Measurements from ENCODE around the gene RAB17.

RAB17 gene

GRCh38 chr2:237590272-237591140 lies at the start of gene RAB17:
RAB17 (minus strand) TSS chr2:237590734; CDS start chr2:237586154, 4,580 bp downstream.
- in situ Hi-C loops (cut with MboI; ENCODE audit: low sequenced_read_pairs, unreplicated experiment) = no loop called here
- DNase-seq (ENCODE audit: low spot score) = no peak
- no peak for TF ChIP-seq CTCF (IDR thresholded peaks at IDR 0.05; ENCODE audit: borderline replicate concordance, control extremely low read depth, extremely low read depth, insufficient read depth, missing control alignments)

- no peak for DNase-seq (ENCODE audit: low spot score)
- in situ Hi-C loops (cut with MboI; ENCODE audit: low sequenced_read_pairs, unreplicated experiment) = no loop called here
- TF ChIP-seq CTCF (IDR thresholded peaks at IDR 0.05; ENCODE audit: borderline replicate concordance, control extremely low read depth, extremely low read depth, insufficient read depth, missing control alignments) = no peak
Measured at GRCh38 chr2:237639836-237640220, 49.3 kb upstream of the RAB17 start.

- no peak for DNase-seq (ENCODE audit: low spot score)
- in situ Hi-C loops (cut with MboI; ENCODE audit: low sequenced_read_pairs, unreplicated experiment) = no loop called here
- TF ChIP-seq CTCF (IDR thresholded peaks at IDR 0.05; ENCODE audit: borderline replicate concordance, control extremely low read depth, extremely low read depth, insufficient read depth, missing control alignments) = no peak
Measured at GRCh38 chr2:237639052-237639835, 48.7 kb upstream of the RAB17 start.

- no peak for DNase-seq (ENCODE audit: low spot score)
- TF ChIP-seq CTCF (IDR thresholded peaks at IDR 0.05; ENCODE audit: borderline replicate concordance, control extremely low read depth, extremely low read depth, insufficient read depth, missing control alignments) = no peak
- in situ Hi-C loops (cut with MboI; ENCODE audit: low sequenced_read_pairs, unreplicated experiment) = no loop called here
Measured at GRCh38 chr2:237638176-237638575, 47.6 kb upstream of the RAB17 start.

- in situ Hi-C loops (cut with MboI; ENCODE audit: low sequenced_read_pairs, unreplicated experiment) = no loop called here
- DNase-seq (ENCODE audit: low spot score) = no peak
- TF ChIP-seq CTCF (IDR thresholded peaks at IDR 0.05; ENCODE audit: borderline replicate concordance, control extremely low read depth, extremely low read depth, insufficient read depth, missing control alignments) = no peak
Measured at GRCh38 chr2:237637429-237638135, 47.0 kb upstream of the RAB17 start.

GRCh38 chr2:237636578-237636977 lies 46.0 kb upstream of the RAB17 start:
- in situ Hi-C loops (cut with MboI; ENCODE audit: low sequenced_read_pairs, unreplicated experiment) = no loop called here
- no peak for DNase-seq (ENCODE audit: low spot score)
- TF ChIP-seq CTCF (IDR thresholded peaks at IDR 0.05; ENCODE audit: borderline replicate concordance, control extremely low read depth, extremely low read depth, insufficient read depth, missing control alignments) = no peak

All from GM13976 (cell line).